Transverse colon (tissue), 4 donors: Measurements from ENCODE around the gene DSG1. TPM values are rescaled to one million over a fixed set of nuclear protein-coding genes. Genes with fewer than 3 reads are reported as not detected.

Experiments used
- DNase-seq: peaks from one replicate; pipeline ENCODE4 v3.0.0-alpha.2; 2019
- H3K27ac ChIP-seq, 4 donors: fragments of 200-600 bp; sonication (generic); 2 replicates each; pipeline ENCODE4 v1.5.1; 2016 to 2018; ENCODE audit warnings: inconsistent platforms in 4 of 4
- H3K27me3 ChIP-seq: fragments of 200-600 bp; sonication (generic); 2 replicates; pipeline ENCODE4 v1.5.1; 2017; ENCODE audit warnings: inconsistent platforms
- H3K36me3 ChIP-seq, 4 donors: fragments of 200-600 bp; sonication (generic); 2 replicates each; pipeline ENCODE4 v1.5.1; 2017 to 2019; ENCODE audit warnings: inconsistent platforms in 4 of 4
- H3K4me1 ChIP-seq, 4 donors: fragments of 200-600 bp; sonication (generic); 2 replicates each; pipeline ENCODE4 v1.5.1; 2017 to 2020; ENCODE audit warnings: inconsistent platforms in 4 of 4
- H3K4me3 ChIP-seq, 4 donors: fragments of 200-600 bp; sonication (generic); 1 replicate in 1 of 4; 2 replicates in 3 of 4; pipeline versions ENCODE4 v1.5.1 to v1.6.1; 2017 to 2019; ENCODE audit warnings: inconsistent platforms in 4 of 4
- H3K9me3 ChIP-seq, 2 donors: fragments of 200-600 bp; sonication (generic); 2 replicates each; pipeline ENCODE4 v1.5.1; 2017 to 2019; ENCODE audit warnings: inconsistent platforms in 2 of 2
- EP300 ChIP-seq: sonication (generic); formaldehyde crosslinking; IDR thresholded peaks from one replicate; pipeline ENCODE4 v1.6.1; 2017; ENCODE audit warnings: antibody characterized with exemption, low read depth
- POLR2A ChIP-seq: fragments of 450-650 bp; IDR thresholded peaks from one replicate; pipeline ENCODE4 v1.6.1; 2016; ENCODE audit warnings: antibody characterized with exemption, mild to moderate bottlenecking, moderate library complexity
- POLR2AphosphoS5 ChIP-seq, 3 donors: sonication (generic); formaldehyde crosslinking; IDR thresholded peaks; one replicate each; pipeline ENCODE4 v1.6.1; 2016; ENCODE audit warnings: antibody characterized with exemption in 3 of 3
- WGBS, 2 donors: methylation state at CpG; one replicate each; pipeline ENCODE4 v1.1.5; 2018; ENCODE audit warnings: low coverage in 1 of 2; 5-methylcytosine and 5-hydroxymethylcytosine counted together
- in situ Hi-C, 4 donors: fragments of 200-750 bp; cut with MboI; loops; one replicate each; pipeline versions ENCODE4 v1.15.0 to v1.15.1; 2017; ENCODE audit warnings: low sequenced_read_pairs in 3 of 4, low pct_ligation_motif_present in 1 of 4, low pct_unique_long_range_greater_than_20kb in 1 of 4
- intact Hi-C: fragments of 100-400 bp; cut with DNase I; formaldehyde crosslinking; loops from one replicate; pipeline ENCODE4 v1.15.1; 2023; ENCODE audit warnings: low total_unique reads
- total RNA-seq, 4 donors: library from RNA; depleted of rRNA; stranded (reverse); fragments of >200 nt; gene quantifications; one replicate each; pipeline ENCODE4 v1.1.0, GENCODE V29; 2016
- TF ChIP-seq, protein P1 (sequence below), 5 experiments: fragments of 200-600 bp in 3 of 5; fragments of 450-650 bp in 2 of 5; sonication (generic) in 3 of 5; IDR thresholded peaks; 1 replicate in 2 of 5; 2 replicates in 3 of 5; pipeline ENCODE4 v1.5.1; 2016 to 2017; ENCODE audit warnings: antibody characterized with exemption in 5 of 5, inconsistent platforms in 3 of 5, mild to moderate bottlenecking in 2 of 5, moderate library complexity in 1 of 5

The DSG1 gene
- total RNA-seq, 4 donors from 2014 or later, result 0.16 TPM; not detected in 3

DNA sequence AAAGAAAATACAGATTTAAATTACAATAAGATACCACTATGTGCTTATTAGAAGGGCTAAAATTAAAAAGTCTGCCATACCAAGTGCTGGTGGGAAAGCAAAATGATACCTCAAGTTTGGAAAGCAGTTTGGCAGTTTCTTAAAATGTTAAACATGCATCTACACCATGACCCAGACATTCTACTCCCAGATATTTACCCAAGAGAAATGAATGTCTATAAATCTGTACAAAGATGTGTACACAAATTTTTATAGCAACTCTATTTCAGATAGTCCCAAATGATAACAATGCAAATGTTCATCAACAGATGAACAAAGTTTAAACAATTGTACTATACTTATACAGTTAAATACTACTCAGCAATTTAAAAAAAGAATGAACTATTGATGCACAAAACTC, 51.5 kb downstream of the DSG1 start:
- Histone ChIP-seq H3K9me3 (no peaks in the 10 kb centered on the region), H3K27ac (no peak overlapping the region), H3K4me3 (no peak overlapping the region), H3K4me1 (peaks cover 0 to 7% (median 0%) of the 10 kb centered on the region in 4 donors), H3K27me3 (no peaks in the 10 kb centered on the region), H3K36me3 (no peaks in the 10 kb centered on the region)
- DNase-seq, result no peak
- intact Hi-C loops (no loop called here), in situ Hi-C loops (no loop called here)
- TF ChIP-seq POLR2A (no peak), EP300 (no peak)

DNA sequence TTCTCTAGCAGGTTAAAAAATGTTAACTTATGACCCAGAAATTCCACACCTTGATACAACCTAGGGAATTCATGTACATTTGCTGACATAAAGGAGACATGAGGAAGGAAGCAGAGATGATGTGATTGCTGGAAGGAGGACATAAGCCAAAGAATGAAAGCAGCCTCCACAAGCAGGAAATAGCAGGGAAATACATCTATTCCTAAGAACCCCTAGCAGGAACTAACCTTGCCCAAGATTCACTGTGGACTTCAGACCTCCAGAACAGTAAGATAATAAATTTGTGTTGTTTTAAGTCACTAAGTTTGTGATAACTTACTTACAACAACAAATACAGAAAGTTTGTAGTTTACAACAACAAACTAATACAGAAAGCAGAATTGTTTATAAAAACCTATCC, 54.0 kb downstream of the DSG1 start:
- intact Hi-C loops, result no loop called here
- Histone ChIP-seq H3K27me3 (no peaks in the 10 kb centered on the region), H3K4me3 (no peak overlapping the region), H3K36me3 (no peaks in the 10 kb centered on the region), H3K27ac (no peak overlapping the region), H3K4me1 (peaks cover 0 to 7% (median 0%) of the 10 kb centered on the region in 4 donors), H3K9me3 (no peaks in the 10 kb centered on the region)
- no peak for DNase-seq
- in situ Hi-C loops, result no loop called here
- TF ChIP-seq, protein P1, sequence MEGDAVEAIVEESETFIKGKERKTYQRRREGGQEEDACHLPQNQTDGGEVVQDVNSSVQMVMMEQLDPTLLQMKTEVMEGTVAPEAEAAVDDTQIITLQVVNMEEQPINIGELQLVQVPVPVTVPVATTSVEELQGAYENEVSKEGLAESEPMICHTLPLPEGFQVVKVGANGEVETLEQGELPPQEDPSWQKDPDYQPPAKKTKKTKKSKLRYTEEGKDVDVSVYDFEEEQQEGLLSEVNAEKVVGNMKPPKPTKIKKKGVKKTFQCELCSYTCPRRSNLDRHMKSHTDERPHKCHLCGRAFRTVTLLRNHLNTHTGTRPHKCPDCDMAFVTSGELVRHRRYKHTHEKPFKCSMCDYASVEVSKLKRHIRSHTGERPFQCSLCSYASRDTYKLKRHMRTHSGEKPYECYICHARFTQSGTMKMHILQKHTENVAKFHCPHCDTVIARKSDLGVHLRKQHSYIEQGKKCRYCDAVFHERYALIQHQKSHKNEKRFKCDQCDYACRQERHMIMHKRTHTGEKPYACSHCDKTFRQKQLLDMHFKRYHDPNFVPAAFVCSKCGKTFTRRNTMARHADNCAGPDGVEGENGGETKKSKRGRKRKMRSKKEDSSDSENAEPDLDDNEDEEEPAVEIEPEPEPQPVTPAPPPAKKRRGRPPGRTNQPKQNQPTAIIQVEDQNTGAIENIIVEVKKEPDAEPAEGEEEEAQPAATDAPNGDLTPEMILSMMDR (IDR thresholded peaks at IDR 0.05), result no peak
- TF ChIP-seq EP300 (no peak), POLR2AphosphoS5 (IDR thresholded peaks at IDR 0.05) (no peak), POLR2A (no peak)

DNA sequence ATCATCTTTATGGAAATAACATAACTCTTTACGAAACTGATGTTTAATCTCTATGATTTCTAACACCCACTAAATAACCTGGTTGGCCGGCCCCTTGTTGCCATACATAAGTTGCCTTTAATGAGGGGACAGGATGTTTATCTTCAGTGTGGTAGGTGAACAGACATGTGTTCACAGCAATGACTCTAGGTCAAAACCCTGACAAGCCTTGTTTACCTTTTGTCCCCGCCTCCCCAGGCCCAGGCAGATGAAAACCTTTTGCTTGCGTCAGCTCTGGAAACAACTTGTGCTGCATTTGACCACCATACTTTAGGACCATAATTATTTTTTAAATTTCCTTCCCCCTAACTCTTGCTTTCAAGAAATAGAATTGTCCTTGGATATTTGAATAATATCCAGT, 55.7 kb downstream of the DSG1 start:
- TF ChIP-seq POLR2A, result no peak
- no peak for TF ChIP-seq POLR2AphosphoS5 (IDR thresholded peaks at IDR 0.05)
- TF ChIP-seq, protein P1 (IDR thresholded peaks at IDR 0.05), result no peak
- no peak for TF ChIP-seq EP300
- peaks cover 0 to 7% (median 0%) of the 10 kb centered on the region in 4 donors for H3K4me1 ChIP-seq
- no peaks in the 10 kb centered on the region for H3K9me3 ChIP-seq
- in situ Hi-C loops (no loop called here), intact Hi-C loops (no loop called here)
- no peak overlapping the region for H3K27ac ChIP-seq
- WGBS, 2 donors, result 47 to 78% methylated on average over 3 to 4 of the region's 4 CpGs
- H3K4me3 ChIP-seq, result no peak overlapping the region
- no peak for DNase-seq
- H3K27me3 ChIP-seq, result no peaks in the 10 kb centered on the region
- H3K36me3 ChIP-seq, result no peaks in the 10 kb centered on the region

DNA sequence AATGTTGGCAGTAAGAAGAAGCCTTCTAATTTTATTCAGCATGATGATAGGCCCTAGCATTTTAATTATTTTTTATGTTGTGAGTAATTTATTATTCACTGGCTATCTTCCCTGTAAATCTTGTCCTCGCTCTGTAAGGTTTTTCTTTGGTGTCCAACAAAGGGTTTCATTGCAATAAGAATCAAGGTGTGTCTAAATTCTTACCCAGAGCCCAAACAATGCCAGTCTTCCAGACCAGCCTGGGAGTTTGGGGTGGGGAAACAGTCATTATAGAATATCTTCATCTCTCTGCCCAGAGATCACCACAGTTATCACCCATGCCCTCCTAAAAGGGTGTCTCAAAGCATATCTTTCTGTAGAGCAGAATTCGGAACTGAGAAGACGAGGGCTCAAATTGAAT, 58.5 kb downstream of the DSG1 start, which contains the start of gene DSG4:
TSS of gene DSG4 (plus strand) at position 301 of the 400 bp plus-strand sequence. CDS start 135 bp downstream, outside the sequence.
- intact Hi-C loops, result no loop called here
- TF ChIP-seq POLR2A (no peak), POLR2AphosphoS5 (IDR thresholded peaks at IDR 0.05) (no peak), EP300 (no peak)
- TF ChIP-seq, protein P1 (IDR thresholded peaks at IDR 0.05), result no peak

DNA sequence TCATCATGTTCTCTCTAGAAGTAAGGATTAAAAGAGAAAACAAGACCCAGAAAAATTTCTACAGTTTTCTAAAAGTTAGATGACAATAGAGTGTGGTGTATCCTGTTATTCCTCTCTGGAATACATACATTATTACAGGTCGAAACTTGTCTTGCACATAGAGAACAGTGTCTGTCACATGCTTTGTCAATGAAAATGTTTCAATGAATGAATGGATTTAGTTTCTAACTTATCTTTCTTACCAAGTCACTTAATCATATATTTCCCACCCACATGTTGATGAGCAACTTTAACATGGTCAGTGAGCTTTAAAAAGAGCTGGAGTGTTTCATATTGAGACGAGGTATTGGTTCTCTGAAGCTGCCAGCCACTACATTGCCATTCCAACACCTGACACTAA, 63.0 kb downstream of the DSG1 start:
- intact Hi-C loops, result no loop called here
- no peak overlapping the region for H3K4me3 ChIP-seq
- no peaks in the 10 kb centered on the region for H3K9me3 ChIP-seq
- in situ Hi-C loops, result loop anchor here in 2 of 4 donors (25.0 kb wide), 1 partner anchor 94 kb away; no protein-coding TSS in a partner anchor
- H3K4me1 ChIP-seq, result no peaks in the 10 kb centered on the region
- H3K36me3 ChIP-seq, result no peaks in the 10 kb centered on the region
- no peaks in the 10 kb centered on the region for H3K27me3 ChIP-seq
- WGBS, 2 donors, result 77 to 93% methylated on average over 2 of the region's 2 CpGs
- no peak overlapping the region for H3K27ac ChIP-seq
- no peak for TF ChIP-seq EP300
- no peak for TF ChIP-seq POLR2A
- TF ChIP-seq POLR2AphosphoS5 (IDR thresholded peaks at IDR 0.05), result no peak
- TF ChIP-seq, protein P1 (IDR thresholded peaks at IDR 0.05), result no peak
- no peak for DNase-seq

More for the DNA sequence above, 58.5 kb downstream of the DSG1 start, which contains the start of gene DSG4:
- H3K36me3 ChIP-seq, result no peaks in the 10 kb centered on the region
- H3K27ac ChIP-seq, result no peak within 1 kb of the TSS
- H3K27me3 ChIP-seq, result no peaks in the 10 kb centered on the region
- no peak within 1 kb of the TSS for H3K4me3 ChIP-seq
- no peak for DNase-seq
- 82 to 89% methylated on average over 1 to 3 of the region's 3 CpGs for WGBS, 2 donors
- no peaks in the 10 kb centered on the region for H3K9me3 ChIP-seq
- in situ Hi-C loops, result loop anchor here in 2 of 4 donors (25.0 kb wide), 1 partner anchor 89 kb away; no protein-coding TSS in a partner anchor
- peaks cover 0 to 7% (median 0%) of the 10 kb centered on the region in 4 donors for H3K4me1 ChIP-seq
